HPDE6-E6E7 (cell line): ENCODE results near the gene METTL6.
"Not testable (repeated sequence)": the region's sequence is repeated elsewhere in the genome, so short reads cannot be mapped to it uniquely, and the experiment has no call there.

Experiments
- DNase-seq: peaks from one replicate; pipeline ENCODE4 v3.0.0; 2011; ENCODE audit warnings: missing footprints; ENCODE audit errors: extremely low spot score

METTL6 gene

GRCh38 chr3:15367059-15367458 is 60.3 kb downstream of the METTL6 start:
- DNase-seq: no peak

GRCh38 chr3:15364078-15364477 is 63.3 kb downstream of the METTL6 start:
- not testable (repeated sequence) for DNase-seq

- DNase-seq: no peak
These were observed 65.7 kb downstream of the METTL6 start for GRCh38 chr3:15361494-15362214.

GRCh38 chr3:15360788-15361493 is 66.4 kb downstream of the METTL6 start:
- DNase-seq: no peak
